HG03457 (cell line): ENCODE data around the gene TMEM130.

Experiments used
- ATAC-seq: cut with Tn5 transposase; IDR thresholded peaks from one replicate; pipeline ENCODE4 v1.9.1; 2021; ENCODE audit warnings: moderate number of reproducible peaks; ENCODE audit not compliant: unreplicated experiment

Gene TMEM130

DNA sequence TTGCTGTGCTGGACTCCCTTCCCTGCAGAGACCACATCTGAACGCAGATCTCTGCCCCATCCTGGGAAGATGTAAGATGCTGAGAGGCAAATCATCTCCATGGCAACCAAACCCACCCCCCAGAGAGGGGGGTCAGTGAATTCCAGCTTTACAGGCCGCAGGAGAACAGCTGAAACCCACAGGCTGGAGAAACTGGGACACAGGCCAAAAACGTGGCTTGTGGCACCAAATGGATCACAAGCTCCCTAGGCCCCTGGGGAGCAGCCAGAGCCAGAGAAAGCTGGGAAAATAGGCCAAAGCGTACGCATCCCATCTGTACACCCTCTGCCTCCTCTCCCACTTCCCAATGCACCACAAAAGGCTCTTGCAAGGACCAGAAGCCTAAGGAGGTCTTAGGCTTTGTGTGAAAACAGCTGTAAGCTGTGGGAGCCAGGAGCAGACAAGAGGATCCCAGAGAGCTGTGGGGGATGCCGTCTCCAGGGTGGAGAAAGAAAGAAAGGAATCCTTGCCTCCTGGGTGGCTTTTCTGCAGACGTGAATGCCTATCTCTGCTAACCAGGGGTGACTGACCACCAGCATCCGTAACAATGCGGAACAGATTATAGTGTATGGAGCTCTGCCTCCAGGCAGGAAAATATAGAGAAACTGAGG, 59.5 kb downstream of the TMEM130 start:
- ATAC-seq: no peak

DNA sequence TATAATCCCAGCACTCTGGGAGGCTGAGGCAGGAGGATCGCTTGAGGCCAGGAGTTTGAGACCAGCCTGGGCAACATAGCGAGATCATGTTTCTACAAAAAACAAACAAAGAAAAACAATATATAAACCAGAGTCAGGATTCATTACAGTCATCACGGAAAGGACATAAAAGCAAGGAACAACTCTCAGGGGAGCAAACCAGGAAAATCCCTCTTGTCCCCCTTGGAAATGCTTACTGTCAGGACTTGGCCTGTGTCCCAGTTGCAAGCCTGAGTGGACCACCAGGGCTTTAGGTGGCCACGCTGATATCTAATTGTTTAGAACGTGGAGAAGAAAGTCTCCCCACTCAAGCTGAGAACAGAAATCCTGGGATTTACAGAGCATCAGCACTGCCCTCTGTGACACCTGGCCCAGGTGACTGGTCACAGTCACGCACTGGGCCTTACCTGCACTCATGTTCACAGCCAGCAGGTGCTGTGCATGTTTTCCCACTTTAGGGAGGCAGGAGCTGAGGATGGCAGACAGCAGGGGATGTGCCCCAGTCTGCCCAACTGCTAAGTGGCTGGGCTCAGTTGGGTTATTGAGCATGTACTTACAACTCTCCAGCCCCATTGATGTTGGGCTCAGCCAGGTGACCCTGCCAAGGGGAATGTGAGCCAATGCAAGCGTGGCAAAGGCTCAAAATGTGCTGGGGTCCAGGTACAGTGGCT, 60.9 kb downstream of the TMEM130 start:
- no peak for ATAC-seq

DNA sequence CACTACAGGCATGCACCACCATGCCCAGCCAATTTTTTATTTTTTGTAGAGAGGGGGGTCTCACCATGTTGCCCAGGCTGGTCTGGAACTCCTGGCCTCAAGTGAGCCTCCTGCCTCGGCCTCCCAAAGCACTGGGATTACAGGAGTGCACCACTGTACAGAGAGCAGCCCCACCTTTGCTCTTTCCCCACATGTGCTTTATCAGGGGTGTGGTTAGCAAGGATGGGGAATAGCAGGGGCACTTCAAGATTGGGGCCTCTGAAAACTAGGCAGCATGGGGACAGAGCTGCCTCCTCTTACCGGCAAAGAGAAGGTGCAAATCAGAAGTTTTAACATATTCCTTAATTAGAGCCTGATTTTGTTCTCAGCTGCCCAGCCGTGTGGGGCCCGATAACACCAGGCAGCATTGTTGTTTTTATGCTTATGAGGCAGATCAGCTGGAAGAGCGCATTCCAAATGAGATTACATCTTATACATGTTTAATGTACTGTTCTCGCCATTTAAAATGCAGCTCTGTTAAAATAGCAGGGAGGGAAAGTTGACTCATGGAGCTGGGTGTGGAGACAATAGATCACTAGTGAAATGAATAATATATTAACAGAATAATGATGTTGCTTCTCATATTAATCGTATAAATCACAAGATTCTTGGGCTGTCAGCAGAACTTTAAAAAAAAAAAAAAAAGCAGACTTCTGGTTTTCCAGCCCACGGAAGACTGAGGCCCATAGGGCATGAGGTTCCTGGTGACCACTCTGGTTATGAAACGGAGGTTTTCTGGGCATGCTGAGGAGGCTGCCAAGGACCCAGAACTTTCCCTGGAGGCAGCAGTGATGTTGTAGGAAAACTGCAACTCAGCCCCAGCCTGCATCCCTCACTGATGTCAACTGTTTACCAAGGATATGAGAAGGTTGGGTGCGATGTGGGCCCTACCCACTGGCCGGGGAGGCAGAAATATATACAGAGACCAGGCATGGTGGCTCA, 62.5 kb downstream of the TMEM130 start:
- ATAC-seq: no peak

DNA sequence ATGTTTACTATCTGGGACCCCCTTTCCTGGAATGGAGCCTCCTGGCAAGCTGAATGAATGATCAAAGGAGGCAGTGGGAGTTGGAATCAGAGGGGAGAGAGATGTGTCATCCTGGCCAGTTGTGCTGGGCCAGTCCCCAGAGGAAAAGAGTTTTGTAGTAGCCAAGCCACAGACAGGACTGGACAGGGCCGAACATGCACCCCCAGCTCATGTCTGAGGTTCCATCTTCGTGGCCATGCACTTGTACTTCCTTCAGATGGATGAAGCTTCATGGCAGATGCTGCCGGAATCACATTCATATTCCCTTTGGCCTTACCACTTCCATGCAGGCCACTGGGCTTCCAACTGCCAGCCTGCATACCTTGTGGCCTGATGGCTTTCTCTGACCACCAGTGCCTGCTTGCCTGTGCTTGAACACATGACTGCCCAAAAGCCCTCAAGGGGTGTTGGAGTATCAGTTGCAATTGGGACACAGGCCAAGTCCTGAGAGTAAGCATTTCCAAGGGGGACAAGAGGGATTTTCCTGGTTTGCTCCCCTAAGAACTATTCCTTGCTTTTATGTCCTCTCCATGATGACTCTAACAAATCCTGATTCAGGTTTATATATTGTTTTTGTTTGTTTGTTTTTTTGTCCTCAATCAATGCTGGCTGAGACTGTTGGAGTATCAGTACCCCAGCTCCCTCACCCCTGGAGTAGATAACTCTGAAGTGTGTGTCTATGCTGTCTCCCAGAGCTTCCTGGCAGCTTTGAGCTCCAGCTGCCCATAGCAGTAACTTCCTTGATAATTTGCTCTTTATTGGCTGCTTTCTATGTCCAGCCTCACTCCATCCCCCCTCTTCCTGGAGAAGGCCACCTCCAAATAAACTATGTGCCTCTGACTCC, 63.6 kb downstream of the TMEM130 start:
- no peak for ATAC-seq

DNA sequence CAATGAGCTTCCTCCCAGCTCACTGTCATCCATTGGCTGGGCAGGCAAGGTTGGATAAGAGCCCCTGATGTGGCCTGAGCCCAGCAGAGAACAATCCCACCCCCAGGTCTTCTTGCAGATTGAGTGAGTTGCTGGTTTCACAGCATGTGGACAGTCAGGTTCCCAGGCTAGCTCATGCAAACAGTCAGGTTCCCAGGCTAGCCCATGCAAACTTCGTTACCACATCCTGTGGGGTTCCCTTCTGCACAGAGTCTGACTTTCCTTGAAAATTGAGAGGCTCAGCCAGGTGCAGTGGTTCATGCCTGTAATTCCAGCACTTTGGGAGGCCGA, 67.1 kb downstream of the TMEM130 start:
- ATAC-seq: peak; percentile 29

DNA sequence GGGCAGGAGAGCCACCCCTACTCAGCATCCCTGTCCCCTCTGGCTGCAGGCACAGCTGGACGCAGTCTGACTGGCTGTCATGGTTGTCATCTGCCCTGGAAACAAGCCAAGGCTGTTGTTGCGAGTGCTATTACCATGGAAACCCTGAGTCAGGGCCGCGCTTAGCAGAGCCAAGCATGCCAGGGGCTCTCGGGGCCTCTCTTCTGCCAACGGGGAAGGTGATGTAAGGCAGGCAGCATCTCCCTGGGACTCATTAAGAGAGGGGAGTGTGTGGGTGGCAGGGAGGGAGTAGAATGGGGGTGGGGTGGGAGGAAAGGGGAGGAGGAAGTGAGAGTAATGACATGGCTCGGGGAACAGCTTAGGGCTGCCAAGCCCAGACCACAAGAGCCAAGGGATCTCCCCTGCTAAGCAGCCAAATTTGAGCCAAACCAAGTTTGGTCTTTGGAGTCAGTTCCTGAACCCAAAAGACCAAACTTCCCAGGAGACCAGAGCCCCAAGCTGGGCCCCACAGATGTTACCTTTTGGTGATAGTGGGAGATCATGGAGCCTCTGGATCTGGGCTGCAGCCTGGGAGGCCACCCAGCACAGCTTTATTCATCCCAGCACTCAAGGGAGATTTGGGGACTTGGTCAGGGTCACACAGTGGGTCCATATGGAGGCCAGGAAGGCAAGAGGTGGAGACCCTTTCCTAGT, 67.6 kb downstream of the TMEM130 start:
- ATAC-seq: peak; percentile 90

DNA sequence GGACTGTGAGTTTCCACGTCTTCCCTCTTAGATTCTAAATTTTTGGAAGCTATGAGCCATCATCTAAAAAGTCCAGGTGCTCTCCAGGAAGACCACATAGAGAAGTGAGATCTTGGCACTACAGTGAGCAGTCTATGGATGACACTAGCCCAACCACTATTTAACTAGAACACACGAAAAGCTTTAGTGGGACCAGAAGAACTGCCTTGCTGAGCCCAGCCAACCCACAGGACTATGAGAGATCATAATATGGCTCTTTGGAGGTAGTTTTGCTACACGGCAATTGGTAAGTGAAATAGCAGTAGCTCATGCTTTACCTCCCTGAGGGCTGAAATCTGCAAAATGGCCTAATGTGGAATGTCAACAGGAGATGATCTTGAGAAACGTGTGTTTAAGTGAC, 68.8 kb downstream of the TMEM130 start:
- no peak for ATAC-seq

DNA sequence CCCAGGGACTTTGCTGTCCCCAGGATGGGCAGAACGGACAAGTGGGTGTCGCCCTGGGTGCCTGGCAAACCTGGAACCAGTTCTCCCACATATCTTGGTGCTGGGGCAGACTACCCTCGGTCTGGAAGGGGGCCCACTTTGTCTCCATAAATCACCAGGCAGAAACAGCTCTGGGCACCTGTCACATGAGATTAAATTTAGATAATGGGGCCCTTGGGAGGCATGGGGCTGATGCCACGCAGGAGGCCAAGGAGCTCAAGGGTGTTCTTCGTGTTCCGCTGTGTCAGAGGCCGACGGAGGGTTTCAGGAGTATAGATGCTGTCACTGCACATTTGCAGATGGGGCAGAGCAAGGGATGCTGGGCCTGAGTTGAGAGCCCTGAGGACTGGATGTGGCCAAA, 72.7 kb downstream of the TMEM130 start:
- ATAC-seq: no peak
